ENCODE measurements around the gene SLCO6A1.
"Not testable (repeated sequence)": the region's sequence is repeated elsewhere in the genome, so short reads cannot be mapped to it uniquely, and the experiment has no call there.

The SLCO6A1 gene

GRCh38 chr5:102498271-102499034 lies at the start of gene SLCO6A1:
TSS of gene SLCO6A1 (minus strand) at chr5:102499001. CDS start at chr5:102498844, 157 bp downstream.
- DNase-seq, result no peak

GRCh38 chr5:102547141-102548035 lies 48.6 kb upstream of the SLCO6A1 start:
- DNase-seq, result no peak

GRCh38 chr5:102545175-102545574 lies 46.4 kb upstream of the SLCO6A1 start:
- no peak for DNase-seq

GRCh38 chr5:102542057-102542456 lies 43.3 kb upstream of the SLCO6A1 start:
- DNase-seq, result no peak

- no peak for DNase-seq
Measured at GRCh38 chr5:102539996-102540728, 41.4 kb upstream of the SLCO6A1 start.

- no peak for DNase-seq
Measured at GRCh38 chr5:102539562-102539961, 40.8 kb upstream of the SLCO6A1 start.

- DNase-seq, result no peak
Measured at GRCh38 chr5:102537011-102537410, 38.2 kb upstream of the SLCO6A1 start.

- no peak for DNase-seq
Measured at GRCh38 chr5:102536323-102536928, 37.6 kb upstream of the SLCO6A1 start.

GRCh38 chr5:102532123-102532522 lies 33.3 kb upstream of the SLCO6A1 start:
- peak; percentile 70 for DNase-seq

GRCh38 chr5:102531506-102531905 lies 32.7 kb upstream of the SLCO6A1 start:
- DNase-seq, result no peak

GRCh38 chr5:102529447-102529846 lies 30.6 kb upstream of the SLCO6A1 start:
- no peak for DNase-seq

GRCh38 chr5:102529031-102529430 lies 30.2 kb upstream of the SLCO6A1 start:
- no peak for DNase-seq

GRCh38 chr5:102528600-102528999 lies 29.8 kb upstream of the SLCO6A1 start:
- DNase-seq, result no peak

- DNase-seq, result no peak
Measured at GRCh38 chr5:102527547-102527946, 28.7 kb upstream of the SLCO6A1 start.

GRCh38 chr5:102523541-102524175 lies 24.9 kb upstream of the SLCO6A1 start:
- no peak for DNase-seq

- DNase-seq, result peak; percentile 38
Measured at GRCh38 chr5:102511666-102512065, 12.9 kb upstream of the SLCO6A1 start.

GRCh38 chr5:102491261-102491914 lies 7.4 kb downstream of the SLCO6A1 start:
- DNase-seq, result not testable (repeated sequence)

- DNase-seq, result no peak
Measured at GRCh38 chr5:102483736-102484135, 15.1 kb downstream of the SLCO6A1 start.

GRCh38 chr5:102481054-102481715 lies 17.6 kb downstream of the SLCO6A1 start:
- no peak for DNase-seq

- no peak for DNase-seq
Measured at GRCh38 chr5:102453716-102454115, 45.1 kb downstream of the SLCO6A1 start.

GRCh38 chr5:102451082-102451481 lies 47.7 kb downstream of the SLCO6A1 start:
- DNase-seq, result no peak
